ENCODE results near the gene EFHC1. TPM values are rescaled to one million over a fixed set of nuclear protein-coding genes. Genes with fewer than 3 reads are reported as not detected.

The EFHC1 gene
- total RNA-seq, 1 donor, result 6.4 TPM

GRCh38 chr6:52512199-52512598 is 92.1 kb downstream of the EFHC1 start:
- Histone ChIP-seq H3K9me3 (ENCODE audit: low read depth, low read length) (no peaks in the 10 kb centered on the region), H3K27me3 (ENCODE audit: insufficient read depth, low read length) (no peaks in the 10 kb centered on the region), H3K4me3 (ENCODE audit: low read length) (no peak overlapping the region)

GRCh38 chr6:52513464-52513863 is 93.3 kb downstream of the EFHC1 start:
- H3K4me3 ChIP-seq (ENCODE audit: low read length), result no peak overlapping the region
- H3K9me3 ChIP-seq (ENCODE audit: low read depth, low read length), result no peaks in the 10 kb centered on the region
- no peaks in the 10 kb centered on the region for H3K27me3 ChIP-seq (ENCODE audit: insufficient read depth, low read length)
- no peaks in the 10 kb centered on the region for H3K4me1 ChIP-seq (ENCODE audit: insufficient read depth, low read length)

More at GRCh38 chr6:52512199-52512598, 92.1 kb downstream of the EFHC1 start:
- no peaks in the 10 kb centered on the region for H3K4me1 ChIP-seq (ENCODE audit: insufficient read depth, low read length)

- no peak overlapping the region for H3K4me3 ChIP-seq (ENCODE audit: low read length)
- H3K27me3 ChIP-seq (ENCODE audit: insufficient read depth, low read length), result no peaks in the 10 kb centered on the region
- no peaks in the 10 kb centered on the region for H3K4me1 ChIP-seq (ENCODE audit: insufficient read depth, low read length)
- H3K9me3 ChIP-seq (ENCODE audit: low read depth, low read length), result no peaks in the 10 kb centered on the region
Observed at GRCh38 chr6:52513896-52514295, 93.8 kb downstream of the EFHC1 start.

GRCh38 chr6:52514514-52514913 is 94.4 kb downstream of the EFHC1 start:
- Histone ChIP-seq H3K27me3 (ENCODE audit: insufficient read depth, low read length) (no peaks in the 10 kb centered on the region), H3K9me3 (ENCODE audit: low read depth, low read length) (no peaks in the 10 kb centered on the region), H3K4me3 (ENCODE audit: low read length) (no peak overlapping the region), H3K4me1 (ENCODE audit: insufficient read depth, low read length) (no peaks in the 10 kb centered on the region)

- Histone ChIP-seq H3K9me3 (ENCODE audit: low read depth, low read length) (no peaks in the 10 kb centered on the region), H3K4me1 (ENCODE audit: insufficient read depth, low read length) (no peaks in the 10 kb centered on the region), H3K4me3 (ENCODE audit: low read length) (no peak overlapping the region), H3K27me3 (ENCODE audit: insufficient read depth, low read length) (no peaks in the 10 kb centered on the region)
Observed at GRCh38 chr6:52515219-52515960, 95.2 kb downstream of the EFHC1 start.

- no peaks in the 10 kb centered on the region for H3K4me1 ChIP-seq (ENCODE audit: insufficient read depth, low read length)
- no peaks in the 10 kb centered on the region for H3K27me3 ChIP-seq (ENCODE audit: insufficient read depth, low read length)
- H3K4me3 ChIP-seq (ENCODE audit: low read length), result no peak overlapping the region
- no peaks in the 10 kb centered on the region for H3K9me3 ChIP-seq (ENCODE audit: low read depth, low read length)
Observed at GRCh38 chr6:52516269-52516668, 96.1 kb downstream of the EFHC1 start.

- H3K27me3 ChIP-seq (ENCODE audit: insufficient read depth, low read length), result no peaks in the 10 kb centered on the region
- H3K4me3 ChIP-seq (ENCODE audit: low read length), result no peak overlapping the region
- no peaks in the 10 kb centered on the region for H3K9me3 ChIP-seq (ENCODE audit: low read depth, low read length)
Observed at GRCh38 chr6:52516943-52517342, 96.8 kb downstream of the EFHC1 start.

GRCh38 chr6:52517502-52518278 is 97.5 kb downstream of the EFHC1 start:
- no peaks in the 10 kb centered on the region for H3K9me3 ChIP-seq (ENCODE audit: low read depth, low read length)

More at GRCh38 chr6:52516943-52517342, 96.8 kb downstream of the EFHC1 start:
- no peaks in the 10 kb centered on the region for H3K4me1 ChIP-seq (ENCODE audit: insufficient read depth, low read length)

GRCh38 chr6:52518279-52518945 is 98.3 kb downstream of the EFHC1 start:
- Histone ChIP-seq H3K9me3 (ENCODE audit: low read depth, low read length) (no peaks in the 10 kb centered on the region), H3K4me1 (ENCODE audit: insufficient read depth, low read length) (no peaks in the 10 kb centered on the region), H3K4me3 (ENCODE audit: low read length) (no peak overlapping the region), H3K27me3 (ENCODE audit: insufficient read depth, low read length) (no peaks in the 10 kb centered on the region)

More at GRCh38 chr6:52517502-52518278, 97.5 kb downstream of the EFHC1 start:
- no peaks in the 10 kb centered on the region for H3K27me3 ChIP-seq (ENCODE audit: insufficient read depth, low read length)
- no peak overlapping the region for H3K4me3 ChIP-seq (ENCODE audit: low read length)
- H3K4me1 ChIP-seq (ENCODE audit: insufficient read depth, low read length), result no peaks in the 10 kb centered on the region

GRCh38 chr6:52519618-52520017 is 99.5 kb downstream of the EFHC1 start:
- Histone ChIP-seq H3K27me3 (ENCODE audit: insufficient read depth, low read length) (no peaks in the 10 kb centered on the region), H3K4me1 (ENCODE audit: insufficient read depth, low read length) (no peaks in the 10 kb centered on the region), H3K9me3 (ENCODE audit: low read depth, low read length) (no peaks in the 10 kb centered on the region), H3K4me3 (ENCODE audit: low read length) (no peak overlapping the region)

- Histone ChIP-seq H3K4me1 (ENCODE audit: insufficient read depth, low read length) (no peaks in the 10 kb centered on the region), H3K27me3 (ENCODE audit: insufficient read depth, low read length) (no peaks in the 10 kb centered on the region), H3K4me3 (ENCODE audit: low read length) (no peak overlapping the region), H3K9me3 (ENCODE audit: low read depth, low read length) (no peaks in the 10 kb centered on the region)
Observed at GRCh38 chr6:52522151-52522626, 102.0 kb downstream of the EFHC1 start.

GRCh38 chr6:52522655-52523054 is 102.5 kb downstream of the EFHC1 start:
- no peaks in the 10 kb centered on the region for H3K27me3 ChIP-seq (ENCODE audit: insufficient read depth, low read length)
- no peaks in the 10 kb centered on the region for H3K4me1 ChIP-seq (ENCODE audit: insufficient read depth, low read length)
- no peaks in the 10 kb centered on the region for H3K9me3 ChIP-seq (ENCODE audit: low read depth, low read length)
- no peak overlapping the region for H3K4me3 ChIP-seq (ENCODE audit: low read length)

GRCh38 chr6:52523378-52524142 is 103.4 kb downstream of the EFHC1 start:
- H3K9me3 ChIP-seq (ENCODE audit: low read depth, low read length), result no peaks in the 10 kb centered on the region
- no peak overlapping the region for H3K4me3 ChIP-seq (ENCODE audit: low read length)
- no peaks in the 10 kb centered on the region for H3K4me1 ChIP-seq (ENCODE audit: insufficient read depth, low read length)
- H3K27me3 ChIP-seq (ENCODE audit: insufficient read depth, low read length), result no peaks in the 10 kb centered on the region

- Histone ChIP-seq H3K4me3 (ENCODE audit: low read length) (no peak overlapping the region), H3K4me1 (ENCODE audit: insufficient read depth, low read length) (no peaks in the 10 kb centered on the region), H3K9me3 (ENCODE audit: low read depth, low read length) (no peaks in the 10 kb centered on the region), H3K27me3 (ENCODE audit: insufficient read depth, low read length) (no peaks in the 10 kb centered on the region)
Observed at GRCh38 chr6:52524918-52525317, 104.8 kb downstream of the EFHC1 start.

All from mononuclear cell (primary cell).